ENCODE results near the gene FSTL3.
"Not testable (repeated sequence)": the region's sequence is repeated elsewhere in the genome, so short reads cannot be mapped to it uniquely, and the experiment has no call there.

FSTL3 gene

GRCh38 chr19:676339-677105 lies at the start of gene FSTL3:
Gene FSTL3, plus strand, starts transcription at chr19:676392. Its CDS starts 32 bp downstream, at chr19:676424.
- DNase-seq (ENCODE audit: low spot score): peak; percentile 37
- TF ChIP-seq CTCF (IDR thresholded peaks at IDR 0.05; ENCODE audit: extremely low read depth, missing control alignments): no peak

GRCh38 chr19:626566-626965 lies 49.6 kb upstream of the FSTL3 start:
- not testable (repeated sequence) for DNase-seq (ENCODE audit: low spot score)

- no peak for DNase-seq (ENCODE audit: low spot score)
- TF ChIP-seq CTCF (IDR thresholded peaks at IDR 0.05; ENCODE audit: extremely low read depth, missing control alignments): peak; percentile 19
Observed at GRCh38 chr19:628168-628567, 48.0 kb upstream of the FSTL3 start.

- DNase-seq (ENCODE audit: low spot score): not testable (repeated sequence)
Observed at GRCh38 chr19:629515-629914, 46.7 kb upstream of the FSTL3 start.

- TF ChIP-seq CTCF (IDR thresholded peaks at IDR 0.05; ENCODE audit: extremely low read depth, missing control alignments): no peak
- no peak for DNase-seq (ENCODE audit: low spot score)
Observed at GRCh38 chr19:629961-630714, 46.1 kb upstream of the FSTL3 start.

- no peak for TF ChIP-seq CTCF (IDR thresholded peaks at IDR 0.05; ENCODE audit: extremely low read depth, missing control alignments)
- DNase-seq (ENCODE audit: low spot score): peak; percentile 84
Observed at GRCh38 chr19:632579-633067, 43.6 kb upstream of the FSTL3 start.

- no peak for TF ChIP-seq CTCF (IDR thresholded peaks at IDR 0.05; ENCODE audit: extremely low read depth, missing control alignments)
- DNase-seq (ENCODE audit: low spot score): peak; percentile 100
Observed at GRCh38 chr19:633068-633785, 43.0 kb upstream of the FSTL3 start, which contains the start of gene POLRMT. Gene POLRMT, minus strand, starts transcription at chr19:633537. Its CDS starts 25 bp downstream, at chr19:633512.

Measured in GM20000 (cell line).